Activated naive CD8-positive, alpha-beta T cell treated with anti-CD3 and anti-CD28 coated beads, Interleukin-2, amount 50 U/mL, for 16 hours (primary cell): ENCODE measurements around the gene AMPD3.

Experiments
- DNase-seq: peaks from one replicate; pipeline ENCODE4 v3.0.0-alpha.2; 2020; ENCODE audit warnings: low read depth, low spot score

AMPD3 gene

GRCh38 chr11:10503221-10503620 lies 48.2 kb downstream of the AMPD3 start:
- no peak for DNase-seq

GRCh38 chr11:10503777-10504480 lies 48.9 kb downstream of the AMPD3 start:
- no peak for DNase-seq

- DNase-seq: no peak
Measured at GRCh38 chr11:10504490-10504889, 49.4 kb downstream of the AMPD3 start.

GRCh38 chr11:10505278-10506007 lies 50.4 kb downstream of the AMPD3 start:
- DNase-seq: no peak

GRCh38 chr11:10506008-10506370 lies 50.9 kb downstream of the AMPD3 start:
- no peak for DNase-seq

- no peak for DNase-seq
Measured at GRCh38 chr11:10511181-10511621, 56.1 kb downstream of the AMPD3 start.

- no peak for DNase-seq
Measured at GRCh38 chr11:10514202-10514601, 59.1 kb downstream of the AMPD3 start.

GRCh38 chr11:10514709-10515108 lies 59.6 kb downstream of the AMPD3 start:
- no peak for DNase-seq

GRCh38 chr11:10515418-10515817 lies 60.4 kb downstream of the AMPD3 start:
- DNase-seq: no peak

GRCh38 chr11:10518123-10518522 lies 63.1 kb downstream of the AMPD3 start:
- DNase-seq: no peak

GRCh38 chr11:10518891-10519290 lies 63.8 kb downstream of the AMPD3 start:
- no peak for DNase-seq

- DNase-seq: no peak
Measured at GRCh38 chr11:10519630-10520029, 64.6 kb downstream of the AMPD3 start.

GRCh38 chr11:10520562-10520961 lies 65.5 kb downstream of the AMPD3 start:
- no peak for DNase-seq

- no peak for DNase-seq
Measured at GRCh38 chr11:10522276-10522675, 67.2 kb downstream of the AMPD3 start.

- DNase-seq: no peak
Measured at GRCh38 chr11:10522921-10523320, 67.9 kb downstream of the AMPD3 start.

GRCh38 chr11:10524471-10524870 lies 69.4 kb downstream of the AMPD3 start:
- DNase-seq: no peak

- DNase-seq: no peak
Measured at GRCh38 chr11:10526974-10527918, 72.2 kb downstream of the AMPD3 start.

- no peak for DNase-seq
Measured at GRCh38 chr11:10528121-10528520, 73.1 kb downstream of the AMPD3 start.

- DNase-seq: no peak
Measured at GRCh38 chr11:10529279-10529678, 74.2 kb downstream of the AMPD3 start.

GRCh38 chr11:10532526-10532925 lies 77.5 kb downstream of the AMPD3 start:
- DNase-seq: no peak

GRCh38 chr11:10533323-10533722 lies 78.3 kb downstream of the AMPD3 start:
- no peak for DNase-seq

- no peak for DNase-seq
Measured at GRCh38 chr11:10534316-10534715, 79.3 kb downstream of the AMPD3 start.
